HepG2 (cell line): ENCODE measurements around the gene RBCK1. TPM values are rescaled to one million over a fixed set of nuclear protein-coding genes. Genes with fewer than 3 reads are reported as not detected.

Experiments
- CC2D1A ChIP-seq: sonication (generic); formaldehyde crosslinking; IDR thresholded peaks from 2 replicates; pipeline ENCODE4 v1.8.1; 2023; ENCODE audit warnings: mild to moderate bottlenecking, missing genetic modification reagents
- DPF2 ChIP-seq: sonication (generic); formaldehyde crosslinking; IDR thresholded peaks from 2 replicates; pipeline ENCODE4 v1.4.0; 2020; ENCODE audit warnings: mild to moderate bottlenecking, low read depth, missing genetic modification reagents, borderline replicate concordance
- EEA1 ChIP-seq: sonication (generic); formaldehyde crosslinking; IDR thresholded peaks from 2 replicates; pipeline ENCODE4 v1.5.1; 2020; ENCODE audit warnings: mild to moderate bottlenecking, missing genetic modification reagents, borderline replicate concordance
- HDAC2 ChIP-seq: sonication (generic); formaldehyde crosslinking; IDR thresholded peaks from 2 replicates; pipeline ENCODE4 v1.4.0; 2020; ENCODE audit warnings: missing genetic modification reagents
- HHEX ChIP-seq: IDR thresholded peaks from 2 replicates; pipeline ENCODE4 v1.6.1; 2016; ENCODE audit warnings: control low read depth
- KAT2B ChIP-seq: fragments of 150-350 bp; IDR thresholded peaks from 2 replicates; pipeline ENCODE4 v1.6.1; 2014; ENCODE audit warnings: low read depth, low read length, borderline replicate concordance
- MTA3 ChIP-seq: sonication (generic); formaldehyde crosslinking; IDR thresholded peaks from 2 replicates; pipeline ENCODE4 v1.4.0; 2020; ENCODE audit warnings: missing genetic modification reagents
- MTF1 ChIP-seq: sonication (generic); formaldehyde crosslinking; IDR thresholded peaks from 2 replicates; pipeline ENCODE4 v1.5.0; 2020; ENCODE audit warnings: missing genetic modification reagents
- MZF1 ChIP-seq: sonication (generic); formaldehyde crosslinking; IDR thresholded peaks from 2 replicates; pipeline ENCODE4 v1.8.1; 2023; ENCODE audit warnings: mild to moderate bottlenecking, missing genetic modification reagents, borderline replicate concordance
- TOE1 ChIP-seq: sonication (generic); formaldehyde crosslinking; IDR thresholded peaks from 2 replicates; pipeline ENCODE4 v1.4.0; 2020; ENCODE audit warnings: mild to moderate bottlenecking, missing genetic modification reagents
- ZBTB21 ChIP-seq: sonication (generic); formaldehyde crosslinking; IDR thresholded peaks from 2 replicates; pipeline ENCODE4 v1.4.0; 2020; ENCODE audit warnings: missing genetic modification reagents
- ZNF430 ChIP-seq: sonication (generic); formaldehyde crosslinking; IDR thresholded peaks from 2 replicates; pipeline ENCODE4 v1.9.0; 2021; ENCODE audit warnings: mild to moderate bottlenecking, missing genetic modification reagents
- ZNF589 ChIP-seq: sonication (generic); formaldehyde crosslinking; conservative IDR thresholded peaks from 2 replicates; pipeline ENCODE4 v1.8.0; 2022; ENCODE audit warnings: mild to moderate bottlenecking, moderate library complexity, missing genetic modification reagents
- polyA plus RNA-seq, 8 experiments: library from polyadenylated mRNA; depleted of rRNA in 3 of 8; stranded (reverse) in 7 of 8; unstranded in 1 of 8; fragments of >200 nt; fragmentation: Illumina TruSeq in 4 of 8; extraction: Trizol in 4 of 8; gene quantifications; 2 replicates each; pipeline versions ENCODE4 v1.2.1 to v1.2.3, GENCODE V29; 2011 to 2016; ENCODE audit warnings: low read depth in 4 of 8, missing spikeins in 1 of 8, mixed read lengths in 1 of 8; ENCODE audit not compliant: insufficient read depth in 1 of 8
- total RNA-seq, 5 experiments: library from RNA; depleted of rRNA; stranded (reverse); fragments of >200 nt; fragmentation: Illumina TruSeq; extraction: Trizol; gene quantifications; 2 replicates each; pipeline ENCODE4 v1.2.3, GENCODE V29; 2016; ENCODE audit warnings: low read depth in 1 of 5
- TF ChIP-seq, protein P1 (sequence below): IDR thresholded peaks from 2 replicates; pipeline ENCODE4 v1.6.1; 2016; ENCODE audit warnings: missing biosample characterization, missing genetic modification reagents, low read depth
- TF ChIP-seq, protein P2 (sequence below): sonication (generic); formaldehyde crosslinking; IDR thresholded peaks from 2 replicates; pipeline ENCODE4 v1.8.0; 2022; ENCODE audit warnings: mild to moderate bottlenecking, missing genetic modification reagents, moderate library complexity
- TF ChIP-seq, protein P3 (sequence below): sonication (generic); formaldehyde crosslinking; IDR thresholded peaks from 2 replicates; pipeline ENCODE4 v1.8.1; 2023; ENCODE audit warnings: missing genetic modification reagents, mild to moderate bottlenecking, borderline replicate concordance
- TF ChIP-seq, protein P4 (sequence below): sonication (generic); formaldehyde crosslinking; IDR thresholded peaks from 2 replicates; pipeline ENCODE4 v1.4.0; 2020; ENCODE audit warnings: missing genetic modification reagents
- TF ChIP-seq, protein P5 (sequence below): sonication (generic); formaldehyde crosslinking; IDR thresholded peaks from 2 replicates; pipeline ENCODE4 v1.4.0; 2020; ENCODE audit warnings: missing genetic modification reagents, borderline replicate concordance
- TF ChIP-seq, protein P6 (sequence below): fragments of 450-650 bp; IDR thresholded peaks from 2 replicates; pipeline ENCODE4 v1.6.1; 2017; ENCODE audit warnings: mild to moderate bottlenecking

The RBCK1 gene
- total and polyA plus RNA-seq, 2 of the 13 experiments (the other 11 are each of a cell fraction or from before 2014, with no cell fraction given): 149 to 215 TPM

DNA sequence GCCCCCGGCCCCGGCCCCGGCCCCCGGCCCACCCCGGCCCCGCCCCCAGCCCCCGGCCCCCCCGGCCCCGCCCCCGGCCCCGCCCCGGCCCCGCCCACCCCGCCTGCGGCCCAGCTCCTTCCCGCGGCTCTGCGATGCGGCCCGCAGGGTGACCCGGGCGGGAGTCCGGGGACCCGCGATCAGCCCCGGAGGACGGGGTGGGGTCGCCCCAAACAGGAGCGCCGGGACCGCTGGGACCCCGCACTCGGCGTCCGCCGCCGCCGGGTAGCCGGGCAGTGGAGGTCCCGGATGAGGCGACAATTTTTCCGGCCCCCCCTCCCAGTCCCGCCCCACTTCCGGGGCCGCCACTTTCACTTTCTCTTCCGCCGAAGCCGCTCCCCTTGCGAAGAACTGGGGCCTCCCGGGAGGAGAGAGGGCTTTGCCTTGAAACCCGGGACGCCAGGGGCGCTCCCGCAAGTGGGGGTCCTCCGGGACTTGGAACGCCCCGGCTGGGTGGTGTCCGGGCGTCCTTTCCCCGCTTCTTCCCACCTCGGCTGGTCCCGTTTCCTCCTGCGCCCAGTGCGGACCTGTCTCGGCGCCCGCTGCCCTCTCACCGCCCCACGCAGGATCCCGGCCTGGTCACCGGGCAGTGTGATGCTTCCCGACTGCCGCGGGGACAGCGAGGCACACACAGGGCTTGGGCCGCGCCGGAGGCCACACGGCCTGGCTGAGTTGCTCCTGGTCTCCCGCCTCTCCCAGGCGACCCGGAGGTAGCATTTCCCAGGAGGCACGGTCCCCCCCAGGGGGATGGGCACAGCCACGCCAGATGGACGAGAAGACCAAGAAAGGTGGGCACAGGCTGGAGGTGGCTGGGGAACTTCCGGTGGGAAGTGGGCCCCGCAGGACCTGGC, at the start of gene RBCK1 (continued):
- TF ChIP-seq CC2D1A (no peak), KAT2B (no peak), MTF1 (CRISPR knock-in tag) (0 out of 2 replicates have a peak, but pooled peaks have one; percentile 27), HHEX (CRISPR knock-in tag) (no peak), MTA3 (CRISPR knock-in tag) (0 out of 2 replicates have a peak, but pooled peaks have one; percentile 54), ZNF430 (CRISPR knock-in tag) (peak; percentile 87), DPF2 (peak; percentile 10; the same call in 1 of the 2 replicates), ZBTB21 (CRISPR knock-in tag) (no peak; the same call in 1 of the 2 replicates), HDAC2 (CRISPR knock-in tag) (peak; percentile 58), TOE1 (CRISPR knock-in tag) (no peak; the same call in 1 of the 2 replicates), MZF1 (no peak; the same call in 1 of the 2 replicates), ZNF589 (peak; percentile 84), EEA1 (0 out of 2 replicates have a peak, but pooled peaks have one; percentile 88)
- TF ChIP-seq, protein P1, sequence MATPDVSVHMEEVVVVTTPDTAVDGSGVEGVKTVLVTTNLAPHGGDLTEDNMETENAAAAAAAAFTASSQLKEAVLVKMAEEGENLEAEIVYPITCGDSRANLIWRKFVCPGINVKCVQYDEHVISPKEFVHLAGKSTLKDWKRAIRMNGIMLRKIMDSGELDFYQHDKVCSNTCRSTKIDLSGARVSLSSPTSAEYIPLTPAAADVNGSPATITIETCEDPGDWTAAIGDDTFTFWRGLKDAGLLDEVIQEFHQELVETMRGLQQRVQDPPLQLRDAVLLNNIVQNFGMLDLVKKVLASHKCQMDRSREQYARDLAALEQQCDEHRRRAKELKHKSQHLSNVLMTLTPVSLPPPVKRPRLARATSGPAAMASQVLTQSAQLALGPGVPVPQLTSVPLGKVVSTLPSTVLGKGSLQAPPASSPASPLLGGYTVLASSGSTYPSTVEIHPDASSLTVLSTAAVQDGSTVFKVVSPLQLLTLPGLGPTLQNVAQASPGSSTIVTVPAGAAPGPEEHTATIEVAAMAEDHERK (CRISPR knock-in tag): no peak
- TF ChIP-seq, protein P2, sequence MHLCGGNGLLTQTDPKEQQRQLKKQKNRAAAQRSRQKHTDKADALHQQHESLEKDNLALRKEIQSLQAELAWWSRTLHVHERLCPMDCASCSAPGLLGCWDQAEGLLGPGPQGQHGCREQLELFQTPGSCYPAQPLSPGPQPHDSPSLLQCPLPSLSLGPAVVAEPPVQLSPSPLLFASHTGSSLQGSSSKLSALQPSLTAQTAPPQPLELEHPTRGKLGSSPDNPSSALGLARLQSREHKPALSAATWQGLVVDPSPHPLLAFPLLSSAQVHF: peak; percentile 89
- TF ChIP-seq, protein P3, sequence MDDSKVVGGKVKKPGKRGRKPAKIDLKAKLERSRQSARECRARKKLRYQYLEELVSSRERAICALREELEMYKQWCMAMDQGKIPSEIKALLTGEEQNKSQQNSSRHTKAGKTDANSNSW (CRISPR knock-in tag): peak; percentile 74; the same call in 1 of the 2 replicates
- TF ChIP-seq, protein P4, sequence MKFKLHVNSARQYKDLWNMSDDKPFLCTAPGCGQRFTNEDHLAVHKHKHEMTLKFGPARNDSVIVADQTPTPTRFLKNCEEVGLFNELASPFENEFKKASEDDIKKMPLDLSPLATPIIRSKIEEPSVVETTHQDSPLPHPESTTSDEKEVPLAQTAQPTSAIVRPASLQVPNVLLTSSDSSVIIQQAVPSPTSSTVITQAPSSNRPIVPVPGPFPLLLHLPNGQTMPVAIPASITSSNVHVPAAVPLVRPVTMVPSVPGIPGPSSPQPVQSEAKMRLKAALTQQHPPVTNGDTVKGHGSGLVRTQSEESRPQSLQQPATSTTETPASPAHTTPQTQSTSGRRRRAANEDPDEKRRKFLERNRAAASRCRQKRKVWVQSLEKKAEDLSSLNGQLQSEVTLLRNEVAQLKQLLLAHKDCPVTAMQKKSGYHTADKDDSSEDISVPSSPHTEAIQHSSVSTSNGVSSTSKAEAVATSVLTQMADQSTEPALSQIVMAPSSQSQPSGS: peak; percentile 38; the same call in 1 of the 2 replicates
- TF ChIP-seq, protein P5, sequence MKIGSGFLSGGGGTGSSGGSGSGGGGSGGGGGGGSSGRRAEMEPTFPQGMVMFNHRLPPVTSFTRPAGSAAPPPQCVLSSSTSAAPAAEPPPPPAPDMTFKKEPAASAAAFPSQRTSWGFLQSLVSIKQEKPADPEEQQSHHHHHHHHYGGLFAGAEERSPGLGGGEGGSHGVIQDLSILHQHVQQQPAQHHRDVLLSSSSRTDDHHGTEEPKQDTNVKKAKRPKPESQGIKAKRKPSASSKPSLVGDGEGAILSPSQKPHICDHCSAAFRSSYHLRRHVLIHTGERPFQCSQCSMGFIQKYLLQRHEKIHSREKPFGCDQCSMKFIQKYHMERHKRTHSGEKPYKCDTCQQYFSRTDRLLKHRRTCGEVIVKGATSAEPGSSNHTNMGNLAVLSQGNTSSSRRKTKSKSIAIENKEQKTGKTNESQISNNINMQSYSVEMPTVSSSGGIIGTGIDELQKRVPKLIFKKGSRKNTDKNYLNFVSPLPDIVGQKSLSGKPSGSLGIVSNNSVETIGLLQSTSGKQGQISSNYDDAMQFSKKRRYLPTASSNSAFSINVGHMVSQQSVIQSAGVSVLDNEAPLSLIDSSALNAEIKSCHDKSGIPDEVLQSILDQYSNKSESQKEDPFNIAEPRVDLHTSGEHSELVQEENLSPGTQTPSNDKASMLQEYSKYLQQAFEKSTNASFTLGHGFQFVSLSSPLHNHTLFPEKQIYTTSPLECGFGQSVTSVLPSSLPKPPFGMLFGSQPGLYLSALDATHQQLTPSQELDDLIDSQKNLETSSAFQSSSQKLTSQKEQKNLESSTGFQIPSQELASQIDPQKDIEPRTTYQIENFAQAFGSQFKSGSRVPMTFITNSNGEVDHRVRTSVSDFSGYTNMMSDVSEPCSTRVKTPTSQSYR: no peak; the same call in 1 of the 2 replicates
- TF ChIP-seq, protein P6, sequence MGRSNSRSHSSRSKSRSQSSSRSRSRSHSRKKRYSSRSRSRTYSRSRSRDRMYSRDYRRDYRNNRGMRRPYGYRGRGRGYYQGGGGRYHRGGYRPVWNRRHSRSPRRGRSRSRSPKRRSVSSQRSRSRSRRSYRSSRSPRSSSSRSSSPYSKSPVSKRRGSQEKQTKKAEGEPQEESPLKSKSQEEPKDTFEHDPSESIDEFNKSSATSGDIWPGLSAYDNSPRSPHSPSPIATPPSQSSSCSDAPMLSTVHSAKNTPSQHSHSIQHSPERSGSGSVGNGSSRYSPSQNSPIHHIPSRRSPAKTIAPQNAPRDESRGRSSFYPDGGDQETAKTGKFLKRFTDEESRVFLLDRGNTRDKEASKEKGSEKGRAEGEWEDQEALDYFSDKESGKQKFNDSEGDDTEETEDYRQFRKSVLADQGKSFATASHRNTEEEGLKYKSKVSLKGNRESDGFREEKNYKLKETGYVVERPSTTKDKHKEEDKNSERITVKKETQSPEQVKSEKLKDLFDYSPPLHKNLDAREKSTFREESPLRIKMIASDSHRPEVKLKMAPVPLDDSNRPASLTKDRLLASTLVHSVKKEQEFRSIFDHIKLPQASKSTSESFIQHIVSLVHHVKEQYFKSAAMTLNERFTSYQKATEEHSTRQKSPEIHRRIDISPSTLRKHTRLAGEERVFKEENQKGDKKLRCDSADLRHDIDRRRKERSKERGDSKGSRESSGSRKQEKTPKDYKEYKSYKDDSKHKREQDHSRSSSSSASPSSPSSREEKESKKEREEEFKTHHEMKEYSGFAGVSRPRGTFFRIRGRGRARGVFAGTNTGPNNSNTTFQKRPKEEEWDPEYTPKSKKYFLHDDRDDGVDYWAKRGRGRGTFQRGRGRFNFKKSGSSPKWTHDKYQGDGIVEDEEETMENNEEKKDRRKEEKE: no peak
